Lung (tissue), 12 donors: ENCODE results near the gene CTDSPL. TPM values are rescaled to one million over a fixed set of nuclear protein-coding genes. Genes with fewer than 3 reads are reported as not detected.

ENCODE experiments used
- ATAC-seq: fragments of 200-7000 bp; cut with Tn5 transposase; one replicate; pipeline ENCODE4 v1.9.1; 2020; ENCODE audit warnings: moderate number of reproducible peaks; ENCODE audit not compliant: insufficient read depth, low FRiP score
- DNase-seq, 3 donors: peaks; one replicate each; pipeline ENCODE4 v3.0.0-alpha.2; 2013 to 2017
- H3K27ac ChIP-seq, 2 donors: one replicate each; pipeline ENCODE4 v1.5.1; 2013; ENCODE audit warnings: mild to moderate bottlenecking in 2 of 2, moderate library complexity in 2 of 2, control low read depth in 1 of 2, inconsistent platforms in 1 of 2, low read depth in 1 of 2, low read length in 1 of 2
- H3K27me3 ChIP-seq, 3 donors: one replicate each; pipeline ENCODE4 v1.5.1; 2013; ENCODE audit warnings: low read length in 2 of 3; ENCODE audit not compliant: control insufficient read depth in 3 of 3, insufficient read depth in 3 of 3
- H3K36me3 ChIP-seq, 4 donors: one replicate each; pipeline ENCODE4 v1.5.1; 2013; ENCODE audit warnings: low read length in 4 of 4, mild to moderate bottlenecking in 1 of 4, moderate library complexity in 1 of 4; ENCODE audit not compliant: control insufficient read depth in 4 of 4, insufficient read depth in 4 of 4
- H3K4me1 ChIP-seq, 5 donors: one replicate each; pipeline ENCODE4 v1.5.1; 2013; ENCODE audit warnings: low read length in 5 of 5, mild to moderate bottlenecking in 2 of 5, moderate library complexity in 1 of 5; ENCODE audit not compliant: control insufficient read depth in 5 of 5, insufficient read depth in 5 of 5
- H3K4me3 ChIP-seq: one replicate; pipeline ENCODE4 v1.5.1; 2013; ENCODE audit warnings: mild to moderate bottlenecking, control low read depth, moderate library complexity
- H3K9ac ChIP-seq, 2 donors: one replicate each; pipeline ENCODE4 v1.5.1; 2013; ENCODE audit warnings: low read length in 2 of 2, control low read depth in 1 of 2; ENCODE audit not compliant: insufficient read depth in 1 of 2
- H3K9me3 ChIP-seq, 4 donors: one replicate each; pipeline ENCODE4 v1.5.1; 2013; ENCODE audit warnings: low read length in 3 of 4, mild to moderate bottlenecking in 1 of 4, moderate library complexity in 1 of 4; ENCODE audit not compliant: control insufficient read depth in 4 of 4, insufficient read depth in 3 of 4
- CTCF ChIP-seq: IDR thresholded peaks from 2 replicates; pipeline ENCODE4 v1.5.1; 2012; ENCODE audit warnings: mild to moderate bottlenecking; ENCODE audit errors: control extremely low read depth, extremely low read depth
- WGBS, 2 donors: extraction: QIAGEN DNeasy Blood & Tissue Kit; methylation state at CpG; one replicate each; pipeline ENCODE4 v1.1.7; 2013; 5-methylcytosine and 5-hydroxymethylcytosine counted together
- polyA plus RNA-seq, 2 donors: library from polyadenylated mRNA; stranded (reverse); fragments of 200-250 nt; gene quantifications; one replicate each; pipeline ENCODE4 v1.2.1, GENCODE V29; 2013
- total RNA-seq, 2 donors: library from RNA; depleted of rRNA in 1 of 2; stranded (reverse); fragments of >200 nt in 1 of 2; gene quantifications; one replicate each; pipeline ENCODE4 v1.2.1, GENCODE V29; 2014 to 2021
- donor health status: control.
- donor health status: control.
- donor health status: Bipolar disorder and iron deficiency.
- donor health status: healthy.
- donor health status: DM: yes; HTN: yes; CAD: no.

Gene CTDSPL
- total and polyA plus RNA-seq, 4 donors: 12.5 to 79.1 (median 33.5) TPM

GRCh38 chr3:37943126-37943525 is 81.4 kb downstream of the CTDSPL start:
- DNase-seq: no peak
- H3K27me3 ChIP-seq: no peaks in the 10 kb centered on the region
- WGBS, 2 donors: 81 to 82% methylated on average over 4 of the region's 4 CpGs
- no peak overlapping the region for H3K9ac ChIP-seq
- no peak for ATAC-seq
- H3K4me1 ChIP-seq: peaks cover 22 to 83% (median 58%) of the 10 kb centered on the region in 5 donors
- no peak for TF ChIP-seq CTCF
- peaks cover 0 to 2% (median 0%) of the 10 kb centered on the region in 4 donors for H3K36me3 ChIP-seq
- no peaks in the 10 kb centered on the region for H3K9me3 ChIP-seq
- peak overlapping the region in 1 of 2 donors; percentile 5 for H3K27ac ChIP-seq
- no peak overlapping the region for H3K4me3 ChIP-seq

- TF ChIP-seq CTCF: no peak
- no peaks in the 10 kb centered on the region for H3K9me3 ChIP-seq
- H3K36me3 ChIP-seq: peaks cover 0 to 2% (median 0%) of the 10 kb centered on the region in 4 donors
- no peak overlapping the region for H3K4me3 ChIP-seq
- ATAC-seq (no peak), DNase-seq (peak; percentile 57 to 86 (median 86))
- 80 to 86% methylated on average over 8 of the region's 8 CpGs for WGBS, 2 donors
- peak overlapping the region in 1 of 2 donors; percentile 71 for H3K27ac ChIP-seq
- H3K4me1 ChIP-seq: peaks cover 22 to 85% (median 56%) of the 10 kb centered on the region in 5 donors
- H3K27me3 ChIP-seq: no peaks in the 10 kb centered on the region
- H3K9ac ChIP-seq: peak overlapping the region in 1 of 2 donors; percentile 57
Measured at GRCh38 chr3:37943631-37944314, 82.1 kb downstream of the CTDSPL start.

GRCh38 chr3:37944391-37944842 is 82.7 kb downstream of the CTDSPL start:
- Histone ChIP-seq H3K4me3 (no peak overlapping the region), H3K27me3 (no peaks in the 10 kb centered on the region), H3K9me3 (no peaks in the 10 kb centered on the region), H3K36me3 (peaks cover 0 to 2% (median 0%) of the 10 kb centered on the region in 4 donors), H3K9ac (peak overlapping the region in 1 of 2 donors; percentile 39), H3K4me1 (peaks cover 22 to 89% (median 60%) of the 10 kb centered on the region in 5 donors), H3K27ac (peak overlapping the region in 1 of 2 donors; percentile 68)
- peak in 2 of 3 donors; percentile 72 to 78 for DNase-seq
- WGBS, 2 donors: 10 to 19% methylated on average over 2 of the region's 2 CpGs
- no peak for TF ChIP-seq CTCF
- ATAC-seq: no peak
